Stimulated activated naive B cell treated with anti-CD40 and anti-IgM and Interleukin-4, amounts not matched to agents 10 μg/mL and 1 μg/mL and 100 μg/mL, for 72 hours (primary cell): Measurements from ENCODE around the gene CATSPERE.
"Not testable (repeated sequence)": the region's sequence is repeated elsewhere in the genome, so short reads cannot be mapped to it uniquely, and the experiment has no call there.

Experiments
- ATAC-seq, 2 donors: fragments of 150-1000 bp; cut with Tn5 transposase; replicated peaks; 2 replicates each; pipeline ENCODE4 v1.10.0; 2021; ENCODE audit warnings: moderate library complexity in 1 of 2
- DNase-seq: peaks from one replicate; pipeline ENCODE4 v3.0.0; 2021
- H3K27ac Mint-ChIP-seq: one replicate; pipeline ENCODE4 v1.8.0; 2022; ENCODE audit warnings: mild to moderate bottlenecking, mixed read lengths
- H3K27me3 Mint-ChIP-seq, 2 donors: one replicate each; pipeline ENCODE4 v1.8.0; 2022; ENCODE audit warnings: mixed read lengths in 2 of 2
- H3K36me3 Mint-ChIP-seq, 2 donors: one replicate each; pipeline ENCODE4 v1.8.0; 2022; ENCODE audit warnings: mixed read lengths in 2 of 2, mild to moderate bottlenecking in 1 of 2
- H3K4me1 Mint-ChIP-seq, 2 donors: one replicate each; pipeline ENCODE4 v1.8.0; 2022; ENCODE audit warnings: mixed read lengths in 2 of 2, mild to moderate bottlenecking in 1 of 2
- H3K4me3 Mint-ChIP-seq, 2 donors: one replicate each; pipeline ENCODE4 v1.8.0; 2022; ENCODE audit warnings: mild to moderate bottlenecking in 2 of 2, mixed read lengths in 2 of 2, moderate library complexity in 1 of 2
- H3K9me3 Mint-ChIP-seq, 2 donors: one replicate each; pipeline ENCODE4 v1.8.0; 2022; ENCODE audit warnings: mixed read lengths in 2 of 2, mild to moderate bottlenecking in 1 of 2

CATSPERE gene

DNA sequence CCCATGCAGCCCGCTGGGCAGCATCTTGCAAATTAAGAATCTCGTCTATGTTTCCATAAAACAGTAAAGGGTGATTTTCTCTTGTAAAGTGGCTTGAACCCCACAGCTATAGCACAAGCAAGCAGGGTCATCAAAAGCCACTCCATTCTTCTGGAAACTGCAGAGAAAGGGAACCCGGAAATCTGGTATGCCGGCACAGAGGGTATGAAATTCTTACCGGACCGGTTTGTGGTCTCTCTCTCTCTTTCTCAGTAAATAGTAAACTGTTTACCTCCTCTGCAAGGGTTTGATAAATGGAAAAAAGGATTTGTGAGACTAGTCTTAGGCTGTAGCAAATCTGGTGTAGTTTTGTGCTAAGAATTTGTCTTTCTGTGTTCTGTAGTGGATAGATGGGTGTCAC is 6.7 kb upstream of the CATSPERE start:
- peaks cover 3 to 5% of the 10 kb centered on the region in 2 donors for H3K9me3 Mint-ChIP-seq
- no peak overlapping the region for H3K27ac Mint-ChIP-seq
- no peaks in the 10 kb centered on the region for H3K27me3 Mint-ChIP-seq
- peaks cover 11 to 21% of the 10 kb centered on the region in 2 donors for H3K4me1 Mint-ChIP-seq
- peaks cover 9 to 13% of the 10 kb centered on the region in 2 donors for H3K36me3 Mint-ChIP-seq
- DNase-seq (no peak), ATAC-seq (no peak)
- no peak overlapping the region for H3K4me3 Mint-ChIP-seq

DNA sequence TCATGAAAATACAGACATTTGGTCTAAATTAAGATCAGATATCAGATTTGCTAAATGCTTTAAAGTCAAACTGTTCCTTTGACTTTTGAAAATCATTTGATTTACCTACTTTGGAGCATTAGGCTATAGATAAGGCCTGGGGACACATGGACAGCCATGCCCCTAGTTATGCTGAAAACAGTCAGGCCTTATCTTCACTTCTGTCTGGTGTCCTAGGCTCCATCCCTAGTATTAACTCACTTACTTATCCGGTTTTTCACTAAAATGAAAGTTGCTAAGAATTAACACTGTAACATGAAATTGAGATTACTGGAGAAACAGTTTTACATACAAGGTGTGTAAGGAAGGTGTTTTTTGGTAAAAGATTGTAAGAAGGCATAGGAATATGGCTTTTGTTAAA is 4.5 kb upstream of the CATSPERE start:
- Mint-ChIP-seq H3K4me3 (no peak overlapping the region), H3K27ac (peak overlapping the region; percentile 37), H3K9me3 (peaks cover 3 to 5% of the 10 kb centered on the region in 2 donors), H3K4me1 (peaks cover 5 to 15% of the 10 kb centered on the region in 2 donors), H3K36me3 (peaks cover 3 to 7% of the 10 kb centered on the region in 2 donors), H3K27me3 (no peaks in the 10 kb centered on the region)
- ATAC-seq (no peak), DNase-seq (no peak)

GRCh38 chr1:244458781-244459180 is 2.3 kb upstream of the CATSPERE start:
- no peak overlapping the region for H3K4me3 Mint-ChIP-seq
- ATAC-seq (no peak), DNase-seq (no peak)
- H3K4me1 Mint-ChIP-seq = peaks cover 1 to 10% of the 10 kb centered on the region in 2 donors
- no peak overlapping the region for H3K27ac Mint-ChIP-seq
- no peaks in the 10 kb centered on the region for H3K27me3 Mint-ChIP-seq
- peaks cover 3 to 7% of the 10 kb centered on the region in 2 donors for H3K36me3 Mint-ChIP-seq
- H3K9me3 Mint-ChIP-seq = peaks cover 0 to 3% of the 10 kb centered on the region in 2 donors

DNA sequence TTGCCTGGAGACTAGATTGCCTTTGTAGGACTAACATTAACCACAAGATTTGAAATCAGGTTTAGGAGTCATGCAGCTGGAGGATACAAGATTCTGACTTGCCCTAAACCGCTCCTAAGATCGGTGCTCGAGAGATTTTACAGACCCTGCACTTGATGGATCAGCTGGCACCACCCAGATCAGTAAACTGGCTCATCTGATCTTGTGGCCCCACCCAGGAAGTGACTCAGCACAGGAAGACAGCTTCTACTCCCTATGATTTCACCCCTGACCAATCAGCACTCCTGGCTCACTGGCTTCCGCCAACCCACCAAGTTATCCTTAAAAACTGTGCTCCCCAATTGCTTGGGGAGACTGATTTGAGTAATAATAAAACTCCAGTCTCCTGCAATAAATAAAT is 876 bp upstream of the CATSPERE start:
- H3K4me3 Mint-ChIP-seq = peak overlapping the region in 1 of 2 donors; percentile 25
- H3K9me3 Mint-ChIP-seq = peaks cover 0 to 1% of the 10 kb centered on the region in 2 donors
- no peak for DNase-seq
- peaks cover 3 to 4% of the 10 kb centered on the region in 2 donors for H3K36me3 Mint-ChIP-seq
- H3K4me1 Mint-ChIP-seq = peaks cover 1 to 10% of the 10 kb centered on the region in 2 donors
- no peaks in the 10 kb centered on the region for H3K27me3 Mint-ChIP-seq
- ATAC-seq = no peak
- H3K27ac Mint-ChIP-seq = no peak overlapping the region

- ATAC-seq (no peak), DNase-seq (no peak)
- Mint-ChIP-seq H3K9me3 (no peaks in the 10 kb centered on the region), H3K4me3 (no peak overlapping the region), H3K27me3 (no peaks in the 10 kb centered on the region), H3K27ac (no peak overlapping the region), H3K36me3 (no peaks in the 10 kb centered on the region), H3K4me1 (no peaks in the 10 kb centered on the region)
These were observed 5.7 kb downstream of the CATSPERE start for GRCh38 chr1:244466724-244467123.

- ATAC-seq = no peak
- DNase-seq = no peak
- Mint-ChIP-seq H3K4me1 (no peaks in the 10 kb centered on the region), H3K27ac (no peak overlapping the region), H3K9me3 (peaks cover 4% of the 10 kb centered on the region in 2 donors), H3K27me3 (no peaks in the 10 kb centered on the region), H3K36me3 (peaks cover 0 to 8% of the 10 kb centered on the region in 2 donors), H3K4me3 (no peak overlapping the region)
These were observed 12.1 kb downstream of the CATSPERE start for GRCh38 chr1:244473059-244473605.

DNA sequence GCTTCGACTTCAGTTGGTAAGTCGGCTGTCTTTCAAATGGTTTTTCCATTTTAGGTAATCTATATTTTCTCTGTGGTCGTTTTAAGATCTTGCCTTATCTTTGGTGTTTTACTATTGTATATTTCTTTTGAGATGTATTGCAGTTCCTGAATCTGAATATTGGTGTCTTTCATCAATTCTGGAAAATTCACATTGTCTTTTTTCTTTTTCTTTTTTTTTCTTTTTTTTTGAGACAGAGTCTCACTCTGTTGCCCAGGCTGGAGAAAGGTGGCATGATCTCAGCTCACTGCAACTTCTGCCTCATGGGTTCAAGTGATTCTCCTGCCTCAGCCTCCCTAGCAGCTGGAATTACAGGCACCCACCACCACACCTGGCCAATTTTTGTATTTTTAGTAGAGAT is 23.9 kb downstream of the CATSPERE start:
- DNase-seq, H3K4me1 Mint-ChIP-seq, H3K9me3 Mint-ChIP-seq, H3K4me3 Mint-ChIP-seq, H3K27ac Mint-ChIP-seq, H3K36me3 Mint-ChIP-seq, H3K27me3 Mint-ChIP-seq, ATAC-seq: not testable (repeated sequence)

GRCh38 chr1:244494653-244495052 is 33.6 kb downstream of the CATSPERE start:
- H3K4me3 Mint-ChIP-seq = no peak overlapping the region
- ATAC-seq = no peak
- H3K27me3 Mint-ChIP-seq = peaks cover 0 to 3% of the 10 kb centered on the region in 2 donors
- no peak overlapping the region for H3K27ac Mint-ChIP-seq
- peaks cover 0 to 8% of the 10 kb centered on the region in 2 donors for H3K36me3 Mint-ChIP-seq
- no peak for DNase-seq
- no peaks in the 10 kb centered on the region for H3K4me1 Mint-ChIP-seq
- H3K9me3 Mint-ChIP-seq = peaks cover 4% of the 10 kb centered on the region in 2 donors

GRCh38 chr1:244496186-244496585 is 35.1 kb downstream of the CATSPERE start:
- peaks cover 0 to 3% of the 10 kb centered on the region in 2 donors for H3K27me3 Mint-ChIP-seq
- no peak for ATAC-seq
- no peak for DNase-seq
- H3K4me1 Mint-ChIP-seq = no peaks in the 10 kb centered on the region
- no peak overlapping the region for H3K4me3 Mint-ChIP-seq
- H3K36me3 Mint-ChIP-seq = peaks cover 4% of the 10 kb centered on the region in 2 donors
- no peak overlapping the region for H3K27ac Mint-ChIP-seq
- peaks cover 4 to 10% of the 10 kb centered on the region in 2 donors for H3K9me3 Mint-ChIP-seq

DNA sequence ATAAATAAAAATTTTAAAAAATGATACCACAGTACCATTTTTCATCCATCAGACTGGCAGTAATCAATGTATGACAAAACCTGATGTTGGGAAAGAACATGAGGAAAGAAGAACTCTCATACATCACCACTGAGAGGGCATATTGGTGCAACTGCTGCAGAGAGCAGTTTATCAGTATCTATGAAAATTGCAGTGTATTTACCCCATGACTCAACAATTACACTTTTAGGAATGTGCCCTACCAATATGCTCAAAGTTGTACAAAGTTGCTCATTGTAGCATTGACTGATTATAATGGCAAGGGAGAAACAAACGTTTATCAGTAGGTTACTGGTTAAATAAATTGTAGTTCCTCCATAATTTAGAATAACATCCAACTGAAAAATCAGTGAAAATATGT is 36.7 kb downstream of the CATSPERE start:
- H3K4me3 Mint-ChIP-seq = no peak overlapping the region
- no peak overlapping the region for H3K27ac Mint-ChIP-seq
- peaks cover 0 to 4% of the 10 kb centered on the region in 2 donors for H3K36me3 Mint-ChIP-seq
- H3K4me1 Mint-ChIP-seq = no peaks in the 10 kb centered on the region
- ATAC-seq (no peak), DNase-seq (no peak)
- H3K27me3 Mint-ChIP-seq = no peaks in the 10 kb centered on the region
- peaks cover 4 to 7% of the 10 kb centered on the region in 2 donors for H3K9me3 Mint-ChIP-seq

GRCh38 chr1:244499484-244499883 is 38.4 kb downstream of the CATSPERE start:
- not testable (repeated sequence) for H3K36me3 Mint-ChIP-seq, H3K9me3 Mint-ChIP-seq, H3K27me3 Mint-ChIP-seq, H3K4me3 Mint-ChIP-seq, H3K4me1 Mint-ChIP-seq, H3K27ac Mint-ChIP-seq, DNase-seq, ATAC-seq

GRCh38 chr1:244500515-244500914 is 39.4 kb downstream of the CATSPERE start:
- not testable (repeated sequence) for H3K27me3 Mint-ChIP-seq, H3K4me3 Mint-ChIP-seq, ATAC-seq, DNase-seq, H3K36me3 Mint-ChIP-seq, H3K9me3 Mint-ChIP-seq, H3K4me1 Mint-ChIP-seq, H3K27ac Mint-ChIP-seq

DNA sequence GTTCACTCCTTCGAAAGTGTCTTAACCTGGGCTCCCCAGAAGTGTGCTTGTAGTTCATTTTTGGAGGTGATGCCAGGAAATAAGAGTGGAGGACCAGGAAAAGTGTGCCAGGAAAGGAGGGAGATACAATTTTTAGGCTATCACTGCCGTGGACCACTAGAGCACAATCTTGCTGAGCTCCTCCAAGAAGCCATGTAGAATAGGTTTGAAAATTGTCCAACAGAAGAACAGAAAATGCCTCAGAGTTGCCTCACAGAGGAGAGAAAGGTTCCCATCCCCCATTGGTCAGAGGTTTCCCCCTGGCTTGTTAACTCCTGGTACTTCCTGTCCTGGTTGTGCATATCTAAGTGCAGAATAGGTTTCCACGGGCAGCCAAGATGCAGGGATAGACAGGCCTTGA is 41.6 kb downstream of the CATSPERE start:
- Mint-ChIP-seq H3K27ac (no peak overlapping the region), H3K4me1 (no peaks in the 10 kb centered on the region), H3K9me3 (peaks cover 8 to 9% of the 10 kb centered on the region in 2 donors), H3K36me3 (peaks cover 3 to 6% of the 10 kb centered on the region in 2 donors), H3K27me3 (no peaks in the 10 kb centered on the region), H3K4me3 (no peak overlapping the region)
- DNase-seq = no peak
- ATAC-seq = no peak

DNA sequence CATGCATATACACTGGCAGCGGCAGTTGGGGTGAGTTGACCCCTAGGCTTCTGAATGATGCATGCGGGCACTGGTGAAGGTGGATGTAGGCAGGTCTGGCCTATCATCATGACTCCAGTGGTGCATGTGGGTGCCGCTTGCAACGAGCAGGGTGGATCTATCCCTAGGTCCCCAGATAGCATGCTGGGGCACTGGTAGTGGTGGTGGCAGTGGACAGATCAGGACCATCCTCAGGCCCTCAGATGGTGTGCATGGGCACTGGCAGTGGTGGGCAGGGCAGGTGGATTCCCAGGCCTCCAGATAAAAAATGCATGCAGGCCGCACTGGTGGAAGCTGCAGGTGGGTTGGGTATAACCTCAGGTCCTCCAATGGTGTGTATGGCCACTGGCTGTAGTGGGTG is 52.4 kb downstream of the CATSPERE start:
- DNase-seq (no peak), ATAC-seq (no peak)
- Mint-ChIP-seq H3K4me3 (no peak overlapping the region), H3K9me3 (peaks cover 15 to 18% of the 10 kb centered on the region in 2 donors), H3K36me3 (peaks cover 14 to 23% of the 10 kb centered on the region in 2 donors), H3K27ac (no peak overlapping the region), H3K27me3 (no peaks in the 10 kb centered on the region), H3K4me1 (no peaks in the 10 kb centered on the region)

DNA sequence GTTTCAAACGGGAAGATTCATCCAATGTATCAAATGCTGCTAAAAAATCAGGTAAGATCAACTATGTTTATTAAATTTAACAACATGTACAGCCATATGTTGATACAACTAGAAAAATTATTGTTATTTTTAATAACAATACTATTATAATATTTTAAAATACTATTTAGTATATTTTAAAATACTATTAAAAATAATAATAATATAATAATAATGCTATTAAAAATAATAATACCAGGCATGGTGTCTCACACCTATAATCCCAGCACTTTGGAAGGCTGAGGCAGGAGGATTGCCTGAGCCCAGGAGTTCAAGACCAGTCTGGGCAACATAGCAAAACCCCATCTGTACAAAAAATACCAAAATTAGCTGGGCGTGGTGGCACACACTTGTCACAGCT is 54.6 kb downstream of the CATSPERE start:
- Mint-ChIP-seq H3K4me1 (no peaks in the 10 kb centered on the region), H3K4me3 (no peak overlapping the region), H3K36me3 (peaks cover 18 to 29% of the 10 kb centered on the region in 2 donors), H3K27ac (no peak overlapping the region), H3K9me3 (peaks cover 18% of the 10 kb centered on the region in 2 donors), H3K27me3 (no peaks in the 10 kb centered on the region)
- DNase-seq (no peak), ATAC-seq (no peak)
